ENCODE data around the gene PARVB.

The PARVB gene

DNA sequence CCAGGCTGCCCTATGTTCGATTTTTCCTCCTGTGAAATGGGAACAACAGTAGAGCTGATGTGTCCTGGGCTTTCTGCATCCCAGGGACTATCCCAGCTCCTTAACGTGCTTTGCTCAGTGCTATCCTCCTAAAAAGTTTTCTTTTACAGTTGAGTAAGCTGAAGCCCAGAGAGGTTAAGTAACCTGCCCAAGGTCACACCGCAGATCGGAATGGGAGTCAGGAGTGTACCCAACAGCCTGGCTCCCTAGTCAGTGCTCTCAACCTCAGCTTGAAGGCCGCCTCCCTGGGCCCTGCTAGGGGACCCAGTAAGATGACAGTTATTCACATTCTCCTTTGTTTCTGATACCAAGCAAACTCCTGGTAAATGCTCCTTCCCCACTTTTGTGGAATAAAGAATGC lies 45.9 kb downstream of the PARVB start:
- TF ChIP-seq, protein P1, sequence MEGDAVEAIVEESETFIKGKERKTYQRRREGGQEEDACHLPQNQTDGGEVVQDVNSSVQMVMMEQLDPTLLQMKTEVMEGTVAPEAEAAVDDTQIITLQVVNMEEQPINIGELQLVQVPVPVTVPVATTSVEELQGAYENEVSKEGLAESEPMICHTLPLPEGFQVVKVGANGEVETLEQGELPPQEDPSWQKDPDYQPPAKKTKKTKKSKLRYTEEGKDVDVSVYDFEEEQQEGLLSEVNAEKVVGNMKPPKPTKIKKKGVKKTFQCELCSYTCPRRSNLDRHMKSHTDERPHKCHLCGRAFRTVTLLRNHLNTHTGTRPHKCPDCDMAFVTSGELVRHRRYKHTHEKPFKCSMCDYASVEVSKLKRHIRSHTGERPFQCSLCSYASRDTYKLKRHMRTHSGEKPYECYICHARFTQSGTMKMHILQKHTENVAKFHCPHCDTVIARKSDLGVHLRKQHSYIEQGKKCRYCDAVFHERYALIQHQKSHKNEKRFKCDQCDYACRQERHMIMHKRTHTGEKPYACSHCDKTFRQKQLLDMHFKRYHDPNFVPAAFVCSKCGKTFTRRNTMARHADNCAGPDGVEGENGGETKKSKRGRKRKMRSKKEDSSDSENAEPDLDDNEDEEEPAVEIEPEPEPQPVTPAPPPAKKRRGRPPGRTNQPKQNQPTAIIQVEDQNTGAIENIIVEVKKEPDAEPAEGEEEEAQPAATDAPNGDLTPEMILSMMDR (IDR thresholded peaks at IDR 0.05; ENCODE audit: low read depth, low read length) = no peak
- no peaks in the 10 kb centered on the region for H3K27me3 ChIP-seq
- no peaks in the 10 kb centered on the region for H3K9me3 ChIP-seq
- H3K4me1 ChIP-seq = peaks cover 4% of the 10 kb centered on the region; the same call in 1 of the 2 replicates
- DNase-seq = no peak
- no peaks in the 10 kb centered on the region for H3K36me3 ChIP-seq
- H3K4me3 ChIP-seq (ENCODE audit: low read depth, low read length) = no peak overlapping the region

DNA sequence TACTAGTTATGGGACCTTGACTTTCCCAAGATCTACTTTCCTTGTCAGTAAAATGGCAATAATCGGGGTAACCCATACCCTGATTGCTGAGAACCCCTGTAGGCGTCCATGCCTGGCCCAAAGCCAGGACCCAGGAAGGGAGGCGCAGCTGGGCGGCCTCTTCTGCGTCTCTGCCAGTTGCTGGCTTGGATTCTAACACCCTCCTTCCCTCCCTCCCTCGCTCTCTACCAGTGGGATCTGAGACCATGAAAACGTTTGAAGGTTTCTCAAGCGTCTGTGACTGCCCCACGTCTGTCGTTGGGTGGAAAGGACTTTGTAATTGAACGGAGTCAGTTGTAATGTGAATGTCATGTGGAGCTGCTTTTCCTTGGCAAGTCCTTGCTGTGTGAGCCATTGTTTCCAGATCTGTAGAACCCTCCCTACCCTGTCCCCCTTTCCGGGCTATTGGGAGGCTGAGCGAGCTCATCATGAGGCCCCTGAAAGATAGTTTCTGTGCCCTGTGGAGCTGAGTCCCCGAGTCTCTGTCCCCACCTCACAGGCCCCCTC lies 47.8 kb downstream of the PARVB start:
- TF ChIP-seq, protein P1 (IDR thresholded peaks at IDR 0.05; ENCODE audit: low read depth, low read length) = no peak
- Histone ChIP-seq H3K4me1 (peaks cover 4% of the 10 kb centered on the region; the same call in 1 of the 2 replicates), H3K27me3 (no peaks in the 10 kb centered on the region), H3K4me3 (ENCODE audit: low read depth, low read length) (no peak overlapping the region), H3K36me3 (no peaks in the 10 kb centered on the region), H3K9me3 (no peaks in the 10 kb centered on the region)
- no peak for DNase-seq

DNA sequence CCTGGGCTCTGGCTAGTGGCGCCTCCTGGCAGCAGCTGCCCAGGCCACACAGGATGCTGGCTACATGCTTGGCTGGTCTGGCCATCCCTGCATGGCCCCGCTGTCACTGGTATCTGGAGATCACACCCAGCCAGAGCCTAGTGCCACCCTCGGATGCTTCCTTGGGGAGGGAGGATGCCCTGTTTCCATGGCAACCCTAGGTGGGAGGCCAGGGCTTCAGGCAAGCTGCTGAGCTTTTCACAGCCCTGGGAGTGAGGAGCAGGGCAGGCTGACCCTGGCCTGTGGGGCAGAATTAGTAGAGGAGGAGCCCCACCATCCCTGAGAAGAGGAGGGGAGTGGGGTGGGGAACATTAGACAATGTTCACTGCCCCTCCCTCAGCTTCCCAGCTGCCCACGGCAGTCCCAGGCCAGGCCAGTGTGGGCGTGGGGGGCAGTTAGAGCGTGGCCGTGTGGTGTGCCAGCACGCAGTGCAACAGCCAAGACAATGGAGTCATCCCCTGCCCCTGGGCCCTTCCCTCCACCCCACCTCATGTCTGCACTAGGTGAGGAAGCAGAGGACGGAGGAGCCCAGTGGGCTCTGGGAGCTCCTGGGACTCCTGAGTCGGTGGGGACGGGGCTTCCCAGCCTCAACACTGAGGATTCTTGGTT lies 50.4 kb downstream of the PARVB start:
- Histone ChIP-seq H3K27me3 (no peaks in the 10 kb centered on the region), H3K36me3 (no peaks in the 10 kb centered on the region), H3K4me3 (ENCODE audit: low read depth, low read length) (no peak overlapping the region), H3K9me3 (no peaks in the 10 kb centered on the region), H3K4me1 (peaks cover 4% of the 10 kb centered on the region; the same call in 1 of the 2 replicates)
- peak; percentile 60 for DNase-seq
- TF ChIP-seq, protein P1 (IDR thresholded peaks at IDR 0.05; ENCODE audit: low read depth, low read length) = no peak

DNA sequence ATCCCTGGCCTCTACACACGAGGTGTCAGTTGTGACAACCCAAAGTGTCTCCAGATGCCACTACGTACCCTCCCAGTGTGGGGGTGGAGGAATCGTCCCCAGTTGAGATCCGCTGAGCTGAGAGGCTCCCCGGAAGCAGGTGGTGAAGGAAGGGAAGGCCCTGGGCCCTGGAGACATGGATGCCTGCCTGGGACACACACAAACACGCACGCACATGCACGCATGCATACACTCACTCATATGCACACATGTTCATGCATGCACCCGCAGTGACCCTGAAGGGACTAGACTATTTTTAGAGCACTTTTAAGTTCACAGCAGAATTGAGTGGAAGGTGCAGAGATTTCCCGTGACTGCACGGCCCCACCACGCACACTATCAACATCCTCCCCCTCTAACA lies 50.9 kb downstream of the PARVB start:
- DNase-seq = no peak
- H3K36me3 ChIP-seq = no peaks in the 10 kb centered on the region
- no peak overlapping the region for H3K4me3 ChIP-seq (ENCODE audit: low read depth, low read length)
- H3K9me3 ChIP-seq = no peaks in the 10 kb centered on the region
- no peaks in the 10 kb centered on the region for H3K27me3 ChIP-seq
- TF ChIP-seq, protein P1 (IDR thresholded peaks at IDR 0.05; ENCODE audit: low read depth, low read length) = no peak
- peaks cover 4% of the 10 kb centered on the region; the same call in 1 of the 2 replicates for H3K4me1 ChIP-seq

DNA sequence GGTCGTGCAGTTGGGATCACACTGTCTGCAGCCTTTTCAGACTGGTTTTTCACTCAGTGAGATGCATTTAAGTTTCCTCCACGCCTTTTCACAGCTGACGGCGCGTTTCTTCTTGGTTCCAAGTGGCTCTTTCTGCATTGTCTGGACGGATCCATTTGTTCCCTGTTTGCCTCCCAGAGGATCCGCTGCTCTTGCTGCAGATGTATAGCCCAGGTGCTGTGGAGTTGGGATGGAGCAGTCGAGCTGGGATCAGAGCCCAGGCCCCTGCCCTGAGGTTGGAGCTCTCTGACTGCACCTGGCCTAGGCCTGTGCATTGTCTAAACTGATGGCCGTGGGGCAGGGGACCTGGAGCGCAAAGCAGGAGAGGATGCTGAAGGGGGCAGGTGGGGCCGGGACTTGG lies 51.6 kb downstream of the PARVB start:
- TF ChIP-seq, protein P1 (IDR thresholded peaks at IDR 0.05; ENCODE audit: low read depth, low read length) = no peak
- no peaks in the 10 kb centered on the region for H3K36me3 ChIP-seq
- peaks cover 4% of the 10 kb centered on the region; the same call in 1 of the 2 replicates for H3K4me1 ChIP-seq
- H3K27me3 ChIP-seq = no peaks in the 10 kb centered on the region
- no peak overlapping the region for H3K4me3 ChIP-seq (ENCODE audit: low read depth, low read length)
- H3K9me3 ChIP-seq = no peaks in the 10 kb centered on the region
- no peak for DNase-seq

DNA sequence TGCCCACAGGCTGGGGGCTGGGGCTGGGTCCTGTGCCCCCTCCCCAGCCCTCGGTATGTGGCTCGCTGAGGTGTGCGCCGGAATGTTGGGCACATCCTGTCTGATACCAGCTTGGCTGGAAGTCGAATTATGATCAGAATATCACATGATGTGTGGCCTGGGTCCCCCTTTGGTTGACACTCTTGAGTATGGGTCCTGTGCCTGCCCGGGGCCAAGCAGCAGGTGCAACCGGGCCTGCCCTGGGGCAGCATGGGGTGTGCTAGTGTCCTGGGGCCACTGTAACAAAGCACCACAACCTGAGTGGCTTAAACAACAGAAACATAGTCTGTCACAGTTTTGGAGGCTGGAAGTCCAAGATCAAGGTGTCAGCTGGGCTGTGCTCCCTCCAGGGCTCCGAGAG lies 52.7 kb downstream of the PARVB start:
- Histone ChIP-seq H3K27me3 (no peaks in the 10 kb centered on the region), H3K4me1 (peaks cover 4% of the 10 kb centered on the region; the same call in 1 of the 2 replicates), H3K4me3 (ENCODE audit: low read depth, low read length) (no peak overlapping the region)

More for the DNA sequence above, 52.7 kb downstream of the PARVB start:
- Histone ChIP-seq H3K36me3 (no peaks in the 10 kb centered on the region), H3K9me3 (no peaks in the 10 kb centered on the region)
- TF ChIP-seq, protein P1 (IDR thresholded peaks at IDR 0.05; ENCODE audit: low read depth, low read length) = no peak
- DNase-seq = no peak
